Measurements from ENCODE around the gene FGGY. TPM values are rescaled to one million over a fixed set of nuclear protein-coding genes. Genes with fewer than 3 reads are reported as not detected.

FGGY gene
- total and polyA plus RNA-seq, 2 donors (not counting 1 experiment from before 2014, with no cell fraction given), result 6.1 to 38.5 TPM

DNA sequence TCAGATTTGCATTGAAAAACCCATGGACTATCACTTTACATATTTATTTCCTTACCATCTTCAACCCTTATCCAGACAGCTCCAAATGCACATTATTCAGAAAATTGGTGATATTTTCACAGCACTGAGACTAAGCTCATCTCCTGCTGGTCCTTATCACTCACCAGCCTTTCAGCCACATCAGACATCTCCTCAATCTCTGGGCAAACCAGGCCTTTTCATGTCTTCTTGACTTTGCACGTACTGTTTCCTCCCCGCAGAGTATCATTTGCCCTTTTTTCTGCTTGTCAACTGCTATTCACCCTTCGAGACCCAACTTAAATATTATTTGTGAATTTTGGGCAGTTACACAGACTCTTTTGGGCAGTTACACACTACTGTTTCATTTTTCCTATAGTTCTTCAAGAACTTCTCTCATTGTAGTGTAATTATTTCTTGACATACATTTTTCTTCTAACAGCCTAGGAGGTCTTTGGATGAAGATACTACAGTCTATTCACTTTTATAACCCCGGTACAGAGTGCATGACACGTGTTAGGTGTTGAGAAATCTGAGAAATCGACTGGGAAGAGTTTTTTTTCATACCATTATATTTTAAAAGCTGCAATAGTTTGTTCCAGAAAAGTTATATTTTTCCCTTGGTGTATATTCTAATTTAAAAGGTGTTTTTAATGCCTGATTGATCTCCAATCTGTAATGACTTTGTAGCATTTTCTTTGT, 98.0 kb downstream of the FGGY start:
- Histone ChIP-seq H3K79me2 (ENCODE audit: control insufficient read depth, insufficient read depth, low read length) (no peaks in the 10 kb centered on the region), H3K4me1 (ENCODE audit: control insufficient read depth in 2 of 2, insufficient read depth in 2 of 2, low read length in 2 of 2) (peaks cover 0 to 3% of the 10 kb centered on the region in 2 donors), H3K27me3 (replicated peaks in 1 of 4; ENCODE audit: control extremely low read depth in 1 of 4, control insufficient read depth in 3 of 4, insufficient read depth in 4 of 4, low read length in 3 of 4) (no peaks in the 10 kb centered on the region), H3K9ac (ENCODE audit: low read length) (no peak overlapping the region), H3K4me3 (ENCODE audit: control extremely low read depth in 1 of 5, extremely low read depth in 1 of 5, insufficient read depth in 1 of 5, low read depth in 2 of 5, low read length in 4 of 5) (no peak overlapping the region), H2AFZ (ENCODE audit: insufficient read depth, low read depth, low read length, poor library complexity, severe bottlenecking) (no peak overlapping the region), H3K36me3 (replicated peaks in 1 of 2; ENCODE audit: control extremely low read depth in 1 of 2, control insufficient read depth in 1 of 2, extremely low read depth in 1 of 2, insufficient read depth in 2 of 2, low read length in 1 of 2) (no peaks in the 10 kb centered on the region), H3K9me3 (ENCODE audit: control extremely low read depth in 1 of 3, control insufficient read depth in 2 of 3, insufficient read depth in 1 of 3, low read length in 2 of 3) (peaks cover 0 to under 1% (median 0%) of the 10 kb centered on the region in 3 donors), H4K20me1 (ENCODE audit: control insufficient read depth, insufficient read depth, low read length, poor library complexity, severe bottlenecking) (no peaks in the 10 kb centered on the region), H3K4me2 (replicated peaks; ENCODE audit: low read depth, low read length, poor library complexity, severe bottlenecking) (no peak overlapping the region), H3K27ac (ENCODE audit: low read length in 2 of 2) (no peak overlapping the region)
- DNase-seq (no peak), ATAC-seq (ENCODE audit: low read depth) (no peak)
- CTCF ChIA-PET, result no interaction called here
- intact Hi-C loops (cut with micrococcal nuclease), result no loop called here
- Mint-ChIP-seq H3K9me3 (ENCODE audit: insufficient read depth) (no peaks in the 10 kb centered on the region), H3K4me1 (peaks cover 6% of the 10 kb centered on the region), H3K4me3 (no peak overlapping the region), H3K27ac (no peak overlapping the region), H3K27me3 (no peaks in the 10 kb centered on the region)
- no peak for TF ChIP-seq EZH2 (IDR thresholded peaks at IDR 0.05; ENCODE audit: borderline replicate concordance, insufficient read depth, low read depth, low read length, poor library complexity, severe bottlenecking)
- TF ChIP-seq, protein P1, sequence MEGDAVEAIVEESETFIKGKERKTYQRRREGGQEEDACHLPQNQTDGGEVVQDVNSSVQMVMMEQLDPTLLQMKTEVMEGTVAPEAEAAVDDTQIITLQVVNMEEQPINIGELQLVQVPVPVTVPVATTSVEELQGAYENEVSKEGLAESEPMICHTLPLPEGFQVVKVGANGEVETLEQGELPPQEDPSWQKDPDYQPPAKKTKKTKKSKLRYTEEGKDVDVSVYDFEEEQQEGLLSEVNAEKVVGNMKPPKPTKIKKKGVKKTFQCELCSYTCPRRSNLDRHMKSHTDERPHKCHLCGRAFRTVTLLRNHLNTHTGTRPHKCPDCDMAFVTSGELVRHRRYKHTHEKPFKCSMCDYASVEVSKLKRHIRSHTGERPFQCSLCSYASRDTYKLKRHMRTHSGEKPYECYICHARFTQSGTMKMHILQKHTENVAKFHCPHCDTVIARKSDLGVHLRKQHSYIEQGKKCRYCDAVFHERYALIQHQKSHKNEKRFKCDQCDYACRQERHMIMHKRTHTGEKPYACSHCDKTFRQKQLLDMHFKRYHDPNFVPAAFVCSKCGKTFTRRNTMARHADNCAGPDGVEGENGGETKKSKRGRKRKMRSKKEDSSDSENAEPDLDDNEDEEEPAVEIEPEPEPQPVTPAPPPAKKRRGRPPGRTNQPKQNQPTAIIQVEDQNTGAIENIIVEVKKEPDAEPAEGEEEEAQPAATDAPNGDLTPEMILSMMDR (IDR thresholded peaks at IDR 0.05), result no peak
- POLR2A ChIA-PET, result no interaction called here
- WGBS (ENCODE audit: insufficient coverage), result no CpG with 5 or more reads among the region's 6 CpGs

GRCh38 chr1:59396387-59396786, 99.5 kb downstream of the FGGY start:
- intact Hi-C loops (cut with micrococcal nuclease), result no loop called here
- Histone ChIP-seq H3K9ac (ENCODE audit: low read length) (no peak overlapping the region), H4K20me1 (ENCODE audit: control insufficient read depth, insufficient read depth, low read length, poor library complexity, severe bottlenecking) (no peaks in the 10 kb centered on the region), H3K36me3 (replicated peaks in 1 of 2; ENCODE audit: control extremely low read depth in 1 of 2, control insufficient read depth in 1 of 2, extremely low read depth in 1 of 2, insufficient read depth in 2 of 2, low read length in 1 of 2) (no peaks in the 10 kb centered on the region), H3K27ac (ENCODE audit: low read length in 2 of 2) (no peak overlapping the region), H3K4me1 (ENCODE audit: control insufficient read depth in 2 of 2, insufficient read depth in 2 of 2, low read length in 2 of 2) (no peaks in the 10 kb centered on the region), H2AFZ (ENCODE audit: insufficient read depth, low read depth, low read length, poor library complexity, severe bottlenecking) (no peak overlapping the region), H3K4me3 (ENCODE audit: control extremely low read depth in 1 of 5, extremely low read depth in 1 of 5, insufficient read depth in 1 of 5, low read depth in 2 of 5, low read length in 4 of 5) (no peak overlapping the region), H3K79me2 (ENCODE audit: control insufficient read depth, insufficient read depth, low read length) (no peaks in the 10 kb centered on the region), H3K9me3 (ENCODE audit: control extremely low read depth in 1 of 3, control insufficient read depth in 2 of 3, insufficient read depth in 1 of 3, low read length in 2 of 3) (no peaks in the 10 kb centered on the region), H3K4me2 (replicated peaks; ENCODE audit: low read depth, low read length, poor library complexity, severe bottlenecking) (no peak overlapping the region), H3K27me3 (replicated peaks in 1 of 4; ENCODE audit: control extremely low read depth in 1 of 4, control insufficient read depth in 3 of 4, insufficient read depth in 4 of 4, low read length in 3 of 4) (no peaks in the 10 kb centered on the region)
- Mint-ChIP-seq H3K4me3 (no peak overlapping the region), H3K27me3 (no peaks in the 10 kb centered on the region), H3K27ac (no peak overlapping the region), H3K4me1 (peaks cover 3% of the 10 kb centered on the region), H3K9me3 (ENCODE audit: insufficient read depth) (no peaks in the 10 kb centered on the region)
- ChIA-PET POLR2A (no interaction called here), CTCF (no interaction called here)
- ATAC-seq (ENCODE audit: low read depth), result no peak
- no peak for DNase-seq
- no peak for TF ChIP-seq EZH2 (IDR thresholded peaks at IDR 0.05; ENCODE audit: borderline replicate concordance, insufficient read depth, low read depth, low read length, poor library complexity, severe bottlenecking)
- TF ChIP-seq, protein P1 (IDR thresholded peaks at IDR 0.05), result no peak
- WGBS (ENCODE audit: insufficient coverage), result 50% methylated on average over 1 of the region's 1 CpG
